MCF 10A (cell line): ENCODE results near the gene MKRN1. TPM values are rescaled to one million over a fixed set of nuclear protein-coding genes. Genes with fewer than 3 reads are reported as not detected.

ENCODE experiments used
- BruUV-seq: library from RNA; stranded (reverse); fragments of 400-500 nt; replicated peaks from 2 replicates; lab custom pipeline; 2021; lab: Mats Ljungman, UMichigan
- CTCF ChIA-PET: fragments of 300-600 bp; sonication (Branson Sonifier 250); formaldehyde crosslinking; extraction: SDS; loops from one replicate; lab custom pipeline; 2021; ENCODE audit warnings: antibody characterized with exemption, inconsistent platforms; lab: Yijun Ruan, JAX
- POLR2A ChIA-PET: fragments of 300-600, 350-650 bp; sonication (Branson Sonifier 250); formaldehyde crosslinking; extraction: SDS; loops from one replicate; lab custom pipeline; 2020; ENCODE audit warnings: antibody characterized with exemption, inconsistent platforms; lab: Yijun Ruan, JAX
- DNase-seq: peaks from one replicate; pipeline ENCODE4 v3.0.0-alpha.2; 2018; ENCODE audit not compliant: unreplicated experiment
- H3K27ac Mint-ChIP-seq: one replicate; pipeline ENCODE4 v1.8.0; 2022; ENCODE audit warnings: mild to moderate bottlenecking, low read depth, mixed read lengths; ENCODE audit not compliant: unreplicated experiment
- H3K27me3 Mint-ChIP-seq: one replicate; pipeline ENCODE4 v1.8.0; 2022; ENCODE audit warnings: mixed read lengths; ENCODE audit not compliant: insufficient read depth, unreplicated experiment
- H3K36me3 Mint-ChIP-seq: one replicate; pipeline ENCODE4 v1.8.0; 2022; ENCODE audit warnings: mild to moderate bottlenecking, moderate library complexity, mixed read lengths; ENCODE audit not compliant: insufficient read depth, unreplicated experiment
- H3K4me1 Mint-ChIP-seq: one replicate; pipeline ENCODE4 v1.8.0; 2022; ENCODE audit warnings: mixed read lengths; ENCODE audit not compliant: insufficient read depth, unreplicated experiment
- H3K4me3 Mint-ChIP-seq: one replicate; pipeline ENCODE4 v1.8.0; 2022; ENCODE audit warnings: mild to moderate bottlenecking, moderate library complexity, mixed read lengths; ENCODE audit not compliant: unreplicated experiment
- H3K9me3 Mint-ChIP-seq: one replicate; pipeline ENCODE4 v1.8.0; 2022; ENCODE audit warnings: mixed read lengths; ENCODE audit not compliant: unreplicated experiment
- intact Hi-C: fragments of 100-400 bp; cut with micrococcal nuclease; formaldehyde crosslinking; loops from 2 replicates; pipeline ENCODE4 v1.14.1; 2022
- total RNA-seq: library from RNA; stranded (reverse); gene quantifications from 2 replicates; pipeline ENCODE4 v1.2.3, GENCODE V29; 2022
- TF ChIP-seq, protein P1 (sequence below): fragments of 200-600 bp; IDR thresholded peaks from one replicate; pipeline ENCODE4 v1.8.0; 2022; ENCODE audit warnings: antibody characterized with exemption, mild to moderate bottlenecking; ENCODE audit not compliant: unreplicated experiment

MKRN1 gene
- total RNA-seq, 1 experiment from 2014 or later: 65.5 TPM

- no peak for DNase-seq
- POLR2A ChIA-PET: no interaction called here
- Mint-ChIP-seq H3K36me3 (no peaks in the 10 kb centered on the region), H3K4me1 (no peaks in the 10 kb centered on the region), H3K27me3 (peaks cover 12% of the 10 kb centered on the region), H3K27ac (no peak overlapping the region), H3K4me3 (no peak overlapping the region), H3K9me3 (no peaks in the 10 kb centered on the region)
- no TSS peak for BruUV-seq
- intact Hi-C loops: no loop called here
- TF ChIP-seq, protein P1, sequence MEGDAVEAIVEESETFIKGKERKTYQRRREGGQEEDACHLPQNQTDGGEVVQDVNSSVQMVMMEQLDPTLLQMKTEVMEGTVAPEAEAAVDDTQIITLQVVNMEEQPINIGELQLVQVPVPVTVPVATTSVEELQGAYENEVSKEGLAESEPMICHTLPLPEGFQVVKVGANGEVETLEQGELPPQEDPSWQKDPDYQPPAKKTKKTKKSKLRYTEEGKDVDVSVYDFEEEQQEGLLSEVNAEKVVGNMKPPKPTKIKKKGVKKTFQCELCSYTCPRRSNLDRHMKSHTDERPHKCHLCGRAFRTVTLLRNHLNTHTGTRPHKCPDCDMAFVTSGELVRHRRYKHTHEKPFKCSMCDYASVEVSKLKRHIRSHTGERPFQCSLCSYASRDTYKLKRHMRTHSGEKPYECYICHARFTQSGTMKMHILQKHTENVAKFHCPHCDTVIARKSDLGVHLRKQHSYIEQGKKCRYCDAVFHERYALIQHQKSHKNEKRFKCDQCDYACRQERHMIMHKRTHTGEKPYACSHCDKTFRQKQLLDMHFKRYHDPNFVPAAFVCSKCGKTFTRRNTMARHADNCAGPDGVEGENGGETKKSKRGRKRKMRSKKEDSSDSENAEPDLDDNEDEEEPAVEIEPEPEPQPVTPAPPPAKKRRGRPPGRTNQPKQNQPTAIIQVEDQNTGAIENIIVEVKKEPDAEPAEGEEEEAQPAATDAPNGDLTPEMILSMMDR: no peak
- CTCF ChIA-PET: interaction anchor here (0.7 kb wide), 1 partner anchor 199 kb away, joined by 4 read pairs; no protein-coding TSS in a partner anchor
These were observed 63.9 kb downstream of the MKRN1 start for GRCh38 chr7:140415361-140415760.

- peaks cover 15% of the 10 kb centered on the region for H3K4me1 Mint-ChIP-seq
- H3K9me3 Mint-ChIP-seq: no peaks in the 10 kb centered on the region
- ChIA-PET CTCF (no interaction called here), POLR2A (no interaction called here)
- no peak overlapping the region for H3K4me3 Mint-ChIP-seq
- H3K27me3 Mint-ChIP-seq: no peaks in the 10 kb centered on the region
- H3K36me3 Mint-ChIP-seq: no peaks in the 10 kb centered on the region
- BruUV-seq: no TSS peak
- no peak for DNase-seq
- TF ChIP-seq, protein P1: no peak
- intact Hi-C loops: no loop called here
- no peak overlapping the region for H3K27ac Mint-ChIP-seq
These were observed 74.7 kb downstream of the MKRN1 start for GRCh38 chr7:140404565-140405065.

DNA sequence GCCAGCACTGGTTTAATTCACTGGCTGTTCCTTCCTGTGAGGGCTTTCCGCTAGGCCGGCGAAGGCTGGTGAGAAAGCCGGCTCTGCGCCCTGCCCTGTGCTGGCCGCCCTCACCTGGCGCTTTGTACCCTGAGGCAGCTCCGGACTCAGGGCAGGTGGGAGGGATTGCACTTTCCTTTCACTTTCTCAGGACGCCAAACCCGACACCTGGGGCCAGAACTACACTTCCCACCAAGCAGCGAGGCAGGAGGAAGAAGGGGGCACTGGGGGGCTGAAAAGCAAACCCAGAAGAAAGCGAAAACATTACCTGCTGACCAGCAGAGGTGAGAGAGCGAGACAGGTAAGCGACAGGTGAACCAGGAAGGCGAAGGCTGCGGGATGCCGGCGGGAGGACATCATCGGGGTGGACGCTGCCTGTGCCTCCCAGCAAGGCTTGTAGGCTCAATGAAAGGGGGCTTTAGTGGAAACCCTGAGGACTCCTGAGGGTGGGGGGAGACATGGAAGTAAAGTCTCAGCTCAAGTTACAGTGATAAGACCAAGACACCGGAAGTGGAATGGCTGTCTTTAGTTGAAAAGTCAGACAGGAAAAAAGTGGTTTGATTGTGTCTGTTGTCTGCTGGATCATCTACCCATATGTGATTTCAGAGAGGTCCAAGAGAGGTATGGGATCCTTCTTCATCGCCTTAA, 75.3 kb downstream of the MKRN1 start, which contains the start of gene RAB19:
Gene RAB19 (plus strand): TSS at position 181 of the 687 bp plus-strand sequence. CDS start 3,589 bp downstream, outside the sequence.
- Mint-ChIP-seq H3K9me3 (no peaks in the 10 kb centered on the region), H3K4me3 (peak within 1 kb of the TSS; percentile 38), H3K4me1 (peaks cover 15% of the 10 kb centered on the region), H3K27me3 (no peaks in the 10 kb centered on the region), H3K36me3 (no peaks in the 10 kb centered on the region), H3K27ac (no peak within 1 kb of the TSS)
- TF ChIP-seq, protein P1: no peak
- DNase-seq: peak; percentile 41
- POLR2A ChIA-PET: no interaction called here
- BruUV-seq: no TSS peak
- intact Hi-C loops: no loop called here
- CTCF ChIA-PET: no interaction called here

Other genes with a start within 250 kb of the MKRN1 start
- 25.5 and 36.1 TPM in 2 replicates for gene SLC37A3, start 81.0 kb downstream of the MKRN1 start, total RNA-seq
- not detected in 2 replicates for gene RAB19, start 75.4 kb downstream of the MKRN1 start, total RNA-seq
- 0.26 TPM in 1 of 2 replicates, not detected in the other for gene DENND2A, start 161.3 kb upstream of the MKRN1 start, total RNA-seq
- gene ADCK2, start 193.4 kb upstream of the MKRN1 start, total RNA-seq: 22.2 and 27.8 TPM in 2 replicates
- 166 and 189 TPM in 2 replicates for gene NDUFB2, start 217.2 kb upstream of the MKRN1 start, total RNA-seq